ENCODE results near the gene ESAM.

The ESAM gene, protein sequence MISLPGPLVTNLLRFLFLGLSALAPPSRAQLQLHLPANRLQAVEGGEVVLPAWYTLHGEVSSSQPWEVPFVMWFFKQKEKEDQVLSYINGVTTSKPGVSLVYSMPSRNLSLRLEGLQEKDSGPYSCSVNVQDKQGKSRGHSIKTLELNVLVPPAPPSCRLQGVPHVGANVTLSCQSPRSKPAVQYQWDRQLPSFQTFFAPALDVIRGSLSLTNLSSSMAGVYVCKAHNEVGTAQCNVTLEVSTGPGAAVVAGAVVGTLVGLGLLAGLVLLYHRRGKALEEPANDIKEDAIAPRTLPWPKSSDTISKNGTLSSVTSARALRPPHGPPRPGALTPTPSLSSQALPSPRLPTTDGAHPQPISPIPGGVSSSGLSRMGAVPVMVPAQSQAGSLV

DNA sequence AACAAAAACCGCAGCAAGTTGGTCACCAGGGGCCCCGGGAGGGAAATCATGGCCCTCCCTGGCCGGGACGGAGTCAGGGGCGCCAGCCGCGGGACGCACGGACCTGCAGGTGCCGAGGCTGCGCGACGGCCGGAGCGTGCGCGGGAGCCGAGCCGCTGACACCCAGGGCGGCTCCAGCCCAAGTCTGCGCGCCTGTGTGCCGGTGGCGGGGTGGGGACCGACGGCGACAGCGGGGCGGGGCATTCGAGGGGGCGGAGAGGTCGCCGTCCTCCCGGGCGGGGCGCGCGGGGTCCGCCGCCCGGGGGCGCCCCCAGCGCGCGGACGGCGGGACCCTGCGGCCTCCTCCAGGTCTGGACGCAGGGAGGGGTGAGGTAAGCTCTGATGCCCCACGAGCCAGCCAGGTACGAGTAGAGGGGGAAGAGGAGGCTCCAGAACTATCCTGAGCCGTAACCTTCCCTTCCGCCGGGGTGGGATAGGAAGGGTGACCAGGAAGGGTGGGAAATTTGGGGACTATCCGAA lies at the start of gene ESAM:
TSS of gene ESAM (minus strand) at position 186 of the 519 bp plus-strand sequence. CDS start at position 50, 136 bp downstream.
- DNase-seq = peak; percentile 74

DNA sequence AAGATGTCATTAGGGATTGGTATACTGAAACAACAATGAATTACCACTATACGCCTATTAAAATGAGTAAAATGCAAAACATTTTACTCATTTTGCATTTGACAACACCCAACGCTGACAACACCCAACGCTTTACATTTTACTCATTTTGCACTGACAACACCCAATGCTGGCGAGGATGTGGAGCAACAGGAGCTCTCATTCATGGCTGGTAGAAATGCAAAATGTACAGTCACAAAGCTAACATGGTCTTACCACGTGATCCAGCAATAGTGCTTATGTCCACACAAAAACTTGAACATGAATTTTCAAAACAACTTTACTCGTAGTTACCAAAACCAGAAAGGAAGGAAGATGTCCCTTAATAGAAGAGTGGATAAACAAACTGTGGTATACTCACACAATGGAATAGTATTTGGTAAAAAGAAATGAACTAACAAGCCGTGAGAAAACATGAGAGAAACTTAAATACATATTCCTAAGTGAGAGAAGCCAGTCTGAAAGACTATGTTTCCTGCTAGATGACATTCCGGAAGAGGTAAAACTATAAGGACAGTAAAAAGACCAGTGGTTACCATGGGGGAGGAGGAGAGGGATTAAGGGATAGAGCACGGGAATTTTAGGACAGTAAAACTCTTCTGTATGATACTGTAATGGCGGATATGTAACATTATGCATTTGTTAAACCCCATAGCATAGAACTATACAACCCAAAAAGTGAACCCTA lies 49.5 kb upstream of the ESAM start:
- DNase-seq = no peak

DNA sequence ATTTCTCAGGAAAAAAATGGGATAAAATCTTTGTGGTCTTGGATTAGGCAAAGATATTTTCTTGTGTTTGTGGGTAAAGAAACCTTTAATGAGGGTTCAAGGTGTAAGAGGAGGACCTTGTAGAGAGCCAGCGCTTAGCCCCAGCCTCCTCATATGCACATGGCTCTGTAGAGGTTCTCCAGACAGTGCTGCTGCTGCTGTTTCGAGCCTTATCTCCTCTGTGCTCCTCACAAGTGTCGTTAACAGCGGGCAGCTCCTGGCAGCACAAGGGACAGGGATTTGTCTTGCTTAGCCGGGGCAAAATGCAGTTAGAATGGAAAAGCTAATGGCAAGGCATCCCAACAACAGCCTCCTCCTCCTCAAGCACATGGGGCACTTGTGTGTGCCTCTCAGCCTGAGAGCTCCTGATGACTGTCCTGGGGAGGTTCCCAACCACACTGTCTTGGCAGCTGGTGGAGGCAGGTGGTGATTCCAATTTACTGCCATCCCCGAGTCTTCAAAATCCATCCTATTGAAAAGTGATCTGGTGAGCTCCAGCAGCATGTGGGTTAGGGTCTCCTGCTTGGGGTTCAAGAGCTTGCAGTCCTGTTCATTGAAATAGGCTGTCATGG lies 45.7 kb upstream of the ESAM start:
- no peak for DNase-seq

DNA sequence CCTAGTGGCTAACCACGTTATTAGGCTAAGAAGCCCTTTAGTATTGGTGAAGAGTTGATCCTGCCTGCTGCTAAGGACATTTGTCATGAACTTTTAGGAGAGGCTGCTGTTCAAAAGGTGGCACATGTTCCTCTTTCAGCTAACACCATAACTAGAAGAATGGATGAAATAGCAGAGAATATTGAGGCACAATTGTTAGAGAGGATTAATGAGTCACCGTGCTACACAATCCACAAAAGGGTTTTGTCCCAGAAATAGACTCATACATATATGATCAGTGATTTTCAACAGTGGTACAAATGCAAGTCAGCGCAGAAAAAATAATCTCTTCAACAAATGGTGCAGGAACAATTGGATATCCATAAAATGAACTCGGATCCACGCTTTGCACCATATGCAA lies 45.1 kb upstream of the ESAM start:
- DNase-seq = no peak

DNA sequence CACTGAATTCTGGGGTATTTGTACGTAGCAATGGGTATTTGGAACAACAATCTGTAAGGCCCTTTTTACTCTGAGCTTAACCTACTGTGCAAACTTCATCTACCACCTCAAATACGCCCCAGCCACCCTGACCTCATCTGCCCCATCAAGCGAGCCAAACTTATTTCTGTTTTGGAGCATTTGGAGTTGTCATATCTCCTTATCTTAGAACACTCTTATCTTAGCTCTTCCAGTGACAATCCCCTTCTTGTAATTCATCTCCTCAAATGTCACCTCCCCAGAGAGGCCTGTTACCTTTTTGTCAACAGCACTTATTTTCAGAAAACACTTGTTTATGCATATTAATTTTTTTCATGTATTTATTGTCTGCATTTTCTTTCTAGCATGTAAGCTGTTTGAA lies 42.8 kb upstream of the ESAM start:
- no peak for DNase-seq

DNA sequence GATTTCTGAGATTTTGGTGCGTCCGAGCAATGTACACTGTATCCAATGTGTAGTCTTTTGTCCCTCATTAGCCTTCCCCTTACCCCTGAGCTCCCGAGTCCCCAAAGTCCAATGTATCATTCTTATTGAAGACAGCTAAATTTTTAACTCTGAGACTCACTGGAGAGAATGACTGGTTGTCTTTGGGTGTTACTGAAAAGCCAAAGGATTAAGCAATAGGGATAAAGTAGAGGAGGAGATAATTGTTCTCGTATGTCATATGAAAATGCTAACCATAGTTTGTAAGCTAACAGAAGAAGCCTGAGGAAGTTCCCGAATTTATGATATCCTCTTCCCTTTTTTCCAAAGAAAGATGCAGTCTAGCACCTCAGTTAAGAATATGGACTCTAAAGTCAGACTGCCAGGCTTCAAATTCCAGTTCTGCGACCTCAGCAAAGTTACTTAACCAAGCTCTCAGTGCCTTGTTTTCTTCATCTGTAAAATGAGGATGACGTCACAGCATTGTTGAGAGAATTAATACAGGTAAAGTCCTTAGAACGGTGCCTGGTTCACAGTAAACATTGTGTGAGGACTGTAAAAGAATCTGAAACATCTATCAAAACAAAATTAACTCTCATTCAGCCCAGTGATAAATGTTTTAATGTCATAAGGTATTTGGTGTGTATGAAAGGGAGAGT lies 39.7 kb upstream of the ESAM start:
- DNase-seq = no peak

DNA sequence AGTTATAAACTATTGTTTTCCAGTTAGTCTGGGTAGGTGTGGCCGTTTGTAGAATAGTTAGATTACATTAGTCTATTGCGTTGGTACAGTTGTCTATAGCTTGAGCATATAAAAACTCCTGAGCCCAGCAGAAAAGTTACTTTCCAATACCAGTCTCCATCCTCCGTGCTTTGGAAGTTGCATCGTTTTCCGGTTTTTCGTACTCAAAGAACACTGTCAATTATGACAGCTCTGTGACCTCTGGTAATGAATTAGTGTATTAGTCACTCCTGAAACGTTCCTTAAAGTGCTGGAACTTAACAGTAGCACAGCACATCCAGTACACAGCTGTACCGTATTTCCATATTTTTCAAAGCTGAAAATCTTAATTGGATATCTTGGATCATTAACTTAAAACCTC lies 38.9 kb upstream of the ESAM start:
- DNase-seq = no peak

DNA sequence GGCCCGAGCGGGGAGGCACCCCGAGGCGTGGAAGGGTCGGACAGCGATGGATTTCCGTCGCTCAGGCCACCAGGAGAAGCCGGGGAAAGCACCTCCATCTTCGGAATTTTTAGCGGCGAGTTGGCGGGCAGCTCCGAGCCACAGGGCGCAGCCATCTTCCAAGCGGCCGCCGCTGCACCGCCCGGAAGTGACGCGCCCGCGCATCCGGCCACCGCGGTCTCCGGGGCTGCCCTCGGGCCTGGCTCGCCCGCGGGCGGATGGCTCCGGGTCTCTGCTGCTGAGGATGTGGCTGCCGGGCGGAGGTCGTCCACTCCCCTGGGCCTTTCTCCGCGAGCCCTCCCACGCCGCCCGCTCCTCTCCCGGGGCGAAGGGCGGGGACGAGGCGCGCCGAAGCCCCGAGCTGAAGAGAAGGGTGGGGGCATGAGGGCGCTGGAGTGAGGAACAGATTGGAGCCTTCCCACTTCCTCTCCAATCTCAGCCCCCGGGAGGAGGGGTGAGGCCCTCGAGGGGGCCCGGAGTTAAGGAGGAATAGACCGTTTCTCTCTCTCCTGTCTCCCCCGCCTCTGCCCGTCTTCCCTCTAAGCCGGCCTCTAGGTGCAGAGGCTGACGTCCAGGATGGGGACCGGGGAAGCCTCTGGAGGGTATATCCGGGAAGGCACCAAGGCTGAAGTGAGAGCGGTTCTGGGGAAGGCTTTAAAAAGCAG lies 38.3 kb upstream of the ESAM start, which contains the start of gene MSANTD2:
TSS of gene MSANTD2 (minus strand) at position 181 of the 704 bp plus-strand sequence. CDS start at position 155, 26 bp downstream.
- peak; percentile 81 for DNase-seq

DNA sequence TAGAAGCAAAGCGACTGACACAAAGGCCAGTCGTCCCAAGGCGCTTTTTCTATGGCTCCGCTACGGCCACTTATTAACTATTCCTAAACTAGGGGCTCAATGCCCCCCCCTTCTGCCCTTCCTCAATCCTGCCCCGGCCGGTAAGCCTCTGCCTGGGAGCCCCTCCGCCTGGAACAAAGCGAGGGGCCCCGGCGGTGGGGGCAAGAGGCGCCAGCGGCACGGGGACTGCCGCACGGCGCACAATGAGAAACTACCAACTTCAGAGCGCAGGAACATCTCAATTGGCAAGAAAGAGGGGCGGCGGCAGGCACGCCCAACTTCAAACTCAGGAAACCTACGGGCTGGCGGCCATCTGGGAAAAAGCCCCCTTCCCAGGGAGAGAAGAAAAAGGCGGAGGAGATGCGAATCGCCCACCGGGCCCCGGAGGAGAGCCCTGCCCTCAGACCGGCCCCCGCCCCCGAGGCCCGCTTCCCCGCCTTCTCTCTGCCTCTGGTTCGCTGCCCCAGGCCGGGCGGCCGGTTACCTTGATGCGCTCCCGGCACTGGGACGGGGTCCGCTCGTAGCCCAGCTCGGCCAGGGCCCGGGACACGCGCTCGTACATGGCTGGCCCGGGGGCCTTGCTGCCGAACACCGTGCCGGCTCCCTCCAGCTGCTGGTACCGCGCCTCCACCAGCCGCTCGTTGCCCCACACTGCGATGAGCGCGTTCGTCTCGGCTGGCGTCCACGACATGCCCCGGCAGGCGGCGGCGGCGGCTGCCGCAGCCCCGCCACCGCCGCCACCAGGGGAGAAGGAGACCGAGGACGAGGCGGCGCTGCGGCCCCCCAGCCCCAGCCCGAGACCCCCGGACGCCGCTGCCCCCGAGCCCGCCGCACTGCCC lies 37.5 kb upstream of the ESAM start:
- DNase-seq = peak; percentile 41

DNA sequence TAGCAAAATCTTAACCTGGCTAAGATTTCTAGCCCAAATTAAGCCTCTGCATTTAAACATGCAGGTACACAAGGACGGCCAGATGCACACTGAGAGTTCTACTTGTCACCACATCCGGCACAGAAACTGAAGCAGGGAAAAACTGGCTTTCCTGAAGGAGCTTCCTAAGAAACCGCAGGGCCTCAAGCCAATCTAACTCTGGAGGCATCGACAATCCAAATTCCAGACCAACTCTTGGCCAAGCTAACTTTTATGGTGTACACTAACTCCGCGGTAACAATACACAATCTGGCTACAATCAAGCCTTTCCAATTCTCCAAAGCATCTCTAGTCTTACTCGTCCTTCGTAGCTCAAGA lies 36.9 kb upstream of the ESAM start:
- DNase-seq = no peak

DNA sequence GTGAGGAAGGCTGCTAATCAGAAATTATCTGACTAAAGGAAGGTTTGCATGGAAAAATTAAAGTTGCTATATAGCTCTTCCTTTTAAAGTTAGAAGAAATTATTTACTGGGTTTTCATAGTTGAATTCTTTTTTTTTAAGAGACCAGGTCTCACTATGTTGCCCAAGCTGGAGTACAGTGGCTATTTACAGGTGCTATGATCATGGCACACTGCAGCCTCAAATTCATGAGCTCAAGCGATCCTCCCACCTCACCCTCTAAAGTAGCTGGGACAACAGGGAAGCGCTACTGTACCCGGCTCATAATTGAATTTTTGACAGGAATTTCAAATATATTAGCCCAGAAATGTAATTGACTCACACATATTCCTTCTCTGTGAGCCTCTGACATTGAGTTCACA lies 34.2 kb upstream of the ESAM start:
- no peak for DNase-seq

DNA sequence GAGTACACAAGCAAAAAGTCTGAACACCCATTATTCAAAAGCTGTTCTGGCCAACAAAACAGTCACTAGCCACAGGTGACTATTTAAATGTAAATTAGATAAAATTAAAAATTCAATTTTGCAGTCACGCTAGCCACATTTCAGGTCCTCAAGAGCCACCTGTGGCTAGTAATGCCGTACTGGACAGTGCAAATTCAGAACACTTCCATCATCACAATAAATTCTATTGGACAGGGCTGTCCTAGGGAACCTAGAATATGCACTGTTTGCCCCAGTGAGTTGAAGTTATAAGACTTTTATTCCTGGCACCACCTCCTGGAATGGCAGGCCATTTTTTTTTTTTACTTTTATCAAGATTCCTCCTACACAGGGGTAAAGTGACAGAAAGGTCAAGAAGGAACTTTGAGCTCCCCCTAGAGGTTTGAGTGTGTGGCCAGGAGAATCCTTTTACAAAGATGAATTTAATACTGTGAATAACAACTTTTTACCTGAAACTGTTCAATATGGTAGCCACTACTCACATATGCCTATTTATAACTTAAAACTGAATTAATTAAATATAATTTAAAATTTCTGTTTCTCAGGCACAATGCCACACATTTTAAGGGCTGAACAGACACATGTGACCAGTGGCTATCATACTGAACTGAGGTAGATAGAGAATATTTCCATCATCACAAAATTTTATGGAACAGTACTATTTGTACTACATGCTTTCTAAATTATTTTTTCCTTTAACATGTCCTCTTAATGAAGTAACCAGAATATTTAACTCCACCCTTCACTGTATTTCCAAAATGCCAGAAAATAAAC lies 31.6 kb upstream of the ESAM start:
- peak; percentile 21 for DNase-seq

DNA sequence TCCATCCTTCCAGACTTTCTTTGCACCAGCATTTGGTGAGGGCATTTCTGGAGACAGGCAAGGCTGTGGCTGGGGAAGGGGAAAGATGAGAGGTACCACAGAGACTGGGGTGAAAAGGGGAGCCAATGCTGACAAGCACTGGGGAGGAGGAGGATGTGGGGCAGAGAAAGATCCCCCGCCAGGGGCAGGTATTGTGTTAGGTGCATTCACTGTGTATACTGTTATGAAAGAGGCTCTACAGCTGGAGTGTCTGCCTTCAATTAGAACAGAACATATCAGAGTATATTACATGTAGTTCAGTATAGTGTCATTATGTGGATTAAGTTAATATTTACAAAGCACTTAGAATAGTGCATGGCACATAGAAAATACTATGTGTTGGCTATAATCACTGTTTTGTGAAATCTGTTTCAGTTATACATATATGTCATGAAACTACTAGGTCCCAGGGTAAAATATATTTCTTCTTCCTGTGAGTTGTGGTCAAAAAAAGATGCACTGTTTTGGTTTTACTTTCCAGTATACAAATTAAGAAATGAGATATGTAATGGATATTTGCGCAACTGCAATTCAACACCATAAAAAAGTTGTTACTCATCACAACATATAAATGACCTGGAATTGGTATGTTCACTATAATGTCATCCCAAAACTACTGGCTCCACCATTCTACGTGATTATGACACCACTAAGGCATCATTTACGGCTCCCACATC lies 29.7 kb upstream of the ESAM start:
- no peak for DNase-seq

DNA sequence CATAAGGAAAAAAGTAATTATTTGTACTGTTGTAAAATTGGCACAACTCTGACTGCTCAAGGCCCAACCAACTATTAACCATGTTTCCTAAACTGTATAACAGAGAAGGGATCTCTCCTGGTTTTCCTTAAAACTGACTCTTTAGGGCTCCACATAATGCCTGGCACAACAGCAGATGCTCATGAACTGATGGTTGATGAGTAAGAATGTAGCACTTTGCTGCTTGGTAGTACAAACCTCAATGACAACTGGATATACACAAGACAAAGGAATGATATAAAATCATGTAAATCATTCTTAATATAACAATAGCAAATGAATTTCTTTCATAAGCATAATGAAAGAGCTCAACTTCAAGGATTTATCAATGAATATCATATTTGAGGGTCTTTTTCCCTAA lies 26.4 kb upstream of the ESAM start:
- DNase-seq = no peak

DNA sequence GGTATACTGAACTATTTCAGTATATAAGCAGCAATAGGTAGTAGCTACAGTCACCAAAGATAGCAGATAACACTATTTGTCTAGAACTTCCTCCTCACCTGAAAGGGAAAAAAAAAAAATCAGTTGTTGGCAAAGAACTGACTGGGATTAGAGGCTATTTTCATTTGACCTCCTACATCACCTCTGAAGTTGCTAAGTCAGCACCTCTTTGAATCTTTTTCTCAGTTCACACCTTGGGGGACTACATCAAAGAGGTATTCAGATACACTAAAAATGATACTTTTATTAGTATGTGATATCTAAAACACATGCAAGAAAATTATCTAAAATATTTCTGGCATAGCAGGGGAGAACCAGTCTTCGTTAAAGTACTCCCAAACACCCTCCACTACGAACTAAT lies 22.0 kb upstream of the ESAM start:
- no peak for DNase-seq

DNA sequence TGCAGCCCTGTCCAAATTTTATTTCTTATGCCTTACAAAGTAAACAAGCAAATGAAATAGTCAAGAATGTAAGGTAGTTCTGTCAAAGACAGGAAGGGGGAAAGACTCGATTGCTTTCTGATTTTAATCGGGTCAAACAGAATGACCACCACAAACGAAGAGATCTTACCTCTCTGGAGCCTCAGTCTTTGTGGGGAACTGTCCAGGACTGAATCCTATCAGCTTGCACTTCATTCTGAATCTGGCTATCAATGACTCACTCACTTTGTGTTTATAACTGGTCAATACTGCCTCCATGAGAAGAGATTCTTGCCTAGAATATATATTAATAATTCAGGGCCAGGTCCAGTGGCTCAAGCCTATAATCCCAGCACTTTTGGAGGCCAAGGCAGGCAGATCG lies 20.9 kb upstream of the ESAM start:
- DNase-seq = no peak

DNA sequence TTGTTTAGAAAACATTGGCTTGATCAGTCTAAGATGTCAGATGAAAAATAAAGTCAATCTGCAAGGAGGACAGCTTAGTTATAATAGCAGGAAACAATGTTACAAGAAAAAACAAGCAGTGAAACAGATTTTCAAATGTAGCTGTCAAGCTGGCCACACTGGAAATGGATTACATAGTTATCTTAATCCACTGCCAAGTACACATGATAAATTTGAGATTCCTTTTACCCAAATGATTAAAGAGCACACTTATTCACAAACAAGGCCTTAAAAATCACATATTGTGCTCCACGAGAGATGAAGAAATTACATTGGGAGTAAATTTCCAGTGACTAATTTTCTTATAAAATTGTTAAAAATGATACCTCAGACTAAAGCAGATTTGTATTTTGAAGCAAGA lies 17.5 kb upstream of the ESAM start:
- no peak for DNase-seq

DNA sequence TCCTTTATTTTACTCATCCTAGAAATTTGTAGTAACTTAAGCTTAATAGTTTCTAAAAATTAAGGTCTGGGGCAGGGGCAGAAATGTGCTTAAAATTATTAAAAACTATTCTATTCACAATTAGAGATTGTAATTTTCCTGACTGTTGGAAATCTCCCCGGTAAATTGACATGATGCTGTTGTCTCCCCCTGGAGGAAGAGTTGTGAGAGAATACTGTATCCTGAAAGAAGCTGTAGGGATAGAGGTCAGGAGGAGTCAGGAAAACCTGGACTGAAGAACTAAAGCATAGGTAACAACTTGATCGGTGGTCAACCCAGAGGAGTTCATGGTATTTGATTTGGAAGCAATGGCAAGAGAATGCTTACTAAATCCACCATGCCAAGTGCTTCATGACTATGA lies 16.2 kb upstream of the ESAM start:
- no peak for DNase-seq

DNA sequence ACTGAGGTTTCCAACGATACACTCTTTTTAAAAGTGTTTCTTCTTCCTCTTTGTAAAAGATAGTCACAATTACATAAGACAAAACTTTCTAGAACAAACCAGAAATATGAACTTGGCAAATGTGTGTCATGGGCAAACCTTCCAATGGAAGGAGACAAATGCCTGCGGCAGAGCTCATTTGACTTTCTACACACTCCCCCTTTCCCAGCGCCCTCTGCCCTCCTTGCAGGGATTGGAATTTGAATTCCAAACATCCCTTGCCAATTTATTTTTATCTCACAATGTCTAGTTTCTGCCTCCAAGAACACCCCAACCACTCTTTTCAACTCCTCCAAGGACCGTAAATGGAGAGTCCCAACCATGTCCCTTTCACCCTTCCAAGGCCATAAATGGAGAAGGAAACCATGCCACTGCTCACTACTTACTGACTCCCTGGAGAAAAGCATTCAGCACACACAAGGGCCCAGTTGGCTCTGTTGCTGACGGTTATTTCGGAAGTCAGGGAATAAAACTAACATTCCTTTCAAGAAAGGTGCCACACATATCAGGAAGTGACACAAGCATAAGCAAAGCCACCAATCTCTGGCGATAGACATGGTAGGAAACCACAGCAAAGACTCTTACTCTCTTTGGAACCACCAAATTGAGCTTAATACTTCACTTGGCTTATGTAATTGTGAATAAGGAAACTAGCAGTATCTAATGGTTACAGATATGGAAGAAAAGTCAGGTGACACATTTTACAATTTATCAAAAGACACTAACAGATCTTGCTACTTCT lies 15.0 kb upstream of the ESAM start:
- DNase-seq = no peak

Data from activated CD8-positive, alpha-beta memory T cell treated with anti-CD3 and anti-CD28 coated beads, Interleukin-2, amount 50 U/mL, for 4 hours (primary cell).